ENCODE data around the gene ZNF280C. TPM values are rescaled to one million over a fixed set of nuclear protein-coding genes. Genes with fewer than 3 reads are reported as not detected.

The ZNF280C gene
- 1.1 and 1.5 TPM in 2 replicates for polyA plus RNA-seq

GRCh38 chrX:130268449-130269170 is at the start of gene ZNF280C:
Gene ZNF280C, minus strand, starts transcription at chrX:130268899. Its CDS starts 8,450 bp downstream, at chrX:130260449.

GRCh38 chrX:130171446-130172126 is 97.1 kb downstream of the ZNF280C start, which contains the start of gene RAB33A:
Gene RAB33A, plus strand, starts transcription at chrX:130171962. Its CDS starts 101 bp downstream, at chrX:130172063.

GRCh38 chrX:130165703-130166502 is 102.8 kb downstream of the ZNF280C start, which contains the start of gene AIFM1:
Gene AIFM1, minus strand, starts transcription at chrX:130165841. Its CDS starts 185 bp downstream, at chrX:130165656.

Other genes starting within 250 kb of the ZNF280C start
- gene ELF4, start 158.4 kb downstream of the ZNF280C start, polyA plus RNA-seq, result not detected in 2 replicates
- gene AIFM1, start 103.1 kb downstream of the ZNF280C start, polyA plus RNA-seq, result 30.9 and 40.6 TPM in 2 replicates
- gene RAB33A, start 96.9 kb downstream of the ZNF280C start, polyA plus RNA-seq, result 40.4 and 67.4 TPM in 2 replicates
- gene SLC25A14, start 71.0 kb upstream of the ZNF280C start, polyA plus RNA-seq, result 44.8 and 76.5 TPM in 2 replicates
- gene GPR119, start 116.8 kb upstream of the ZNF280C start, polyA plus RNA-seq, result not detected in 2 replicates
- 27.7 and 37.7 TPM in 2 replicates for gene RBMX2, start 133.1 kb upstream of the ZNF280C start, polyA plus RNA-seq